ENCODE data around the gene MTARC1.

- TF ChIP-seq CTCF (IDR thresholded peaks at IDR 0.05; ENCODE audit: insufficient read depth, low read length) (no peak), GABPA (IDR thresholded peaks at IDR 0.05; ENCODE audit: low read depth) (no peak), POLR2AphosphoS5 (IDR thresholded peaks at IDR 0.05; ENCODE audit: low read depth) (no peak), SPI1 (IDR thresholded peaks at IDR 0.05; ENCODE audit: borderline replicate concordance, low read depth) (no peak), REST (IDR thresholded peaks at IDR 0.05; ENCODE audit: insufficient replicate concordance, low read depth) (no peak)
Measured at GRCh38 chr1:220810963-220811362, 24.2 kb downstream of the MTARC1 start.
